Trophoblast cell (in vitro differentiated cells and primary cell): ENCODE measurements around the gene ACIN1.

Experiments
- DNase-seq, 2 donors: peaks; one replicate each; pipeline ENCODE4 v3.0.0-alpha.2; 2016
- H2AFZ ChIP-seq: 2 replicates; pipeline ENCODE4 v1.6.1; 2013; ENCODE audit warnings: low read length, moderate library complexity, mild to moderate bottlenecking; ENCODE audit not compliant: insufficient read depth, poor library complexity
- H2AK5ac ChIP-seq: 2 replicates; pipeline ENCODE4 v1.6.1; 2013; ENCODE audit warnings: mild to moderate bottlenecking, low read length
- H2BK120ac ChIP-seq: 2 replicates; pipeline ENCODE4 v1.6.1; 2013; ENCODE audit warnings: low read length, mild to moderate bottlenecking, moderate library complexity; ENCODE audit not compliant: insufficient read depth, poor library complexity
- H2BK12ac ChIP-seq: 2 replicates; pipeline ENCODE4 v1.6.1; 2013; ENCODE audit warnings: mild to moderate bottlenecking, low read length, moderate library complexity
- H2BK5ac ChIP-seq: 2 replicates; pipeline ENCODE4 v1.6.1; 2013; ENCODE audit warnings: low read length, low read depth, moderate library complexity, mild to moderate bottlenecking; ENCODE audit not compliant: poor library complexity
- H3K14ac ChIP-seq: 2 replicates; pipeline ENCODE4 v1.6.1; 2013; ENCODE audit warnings: mild to moderate bottlenecking, low read length
- H3K18ac ChIP-seq: 2 replicates; pipeline ENCODE4 v1.6.1; 2013; ENCODE audit warnings: mild to moderate bottlenecking, low read length
- H3K23ac ChIP-seq: 2 replicates; pipeline ENCODE4 v1.6.1; 2013; ENCODE audit warnings: low read length
- H3K27ac ChIP-seq: 2 replicates; pipeline ENCODE4 v1.5.1; 2013; ENCODE audit warnings: low read depth, mild to moderate bottlenecking, inconsistent platforms, low read length, moderate library complexity
- H3K27me3 ChIP-seq: 2 replicates; pipeline ENCODE4 v1.6.1; 2013; ENCODE audit warnings: inconsistent platforms, mild to moderate bottlenecking, low read length, moderate library complexity; ENCODE audit not compliant: insufficient read depth
- H3K36me3 ChIP-seq, 2 experiments: 1 replicate in 1 of 2; 2 replicates in 1 of 2; pipeline ENCODE4 v1.6.1; 2013; ENCODE audit warnings: low read length in 2 of 2, mild to moderate bottlenecking in 2 of 2, moderate library complexity in 1 of 2; ENCODE audit not compliant: insufficient read depth in 2 of 2, control insufficient read depth in 1 of 2
- H3K4ac ChIP-seq: 2 replicates; pipeline ENCODE4 v1.6.1; 2013; ENCODE audit warnings: low read depth, mild to moderate bottlenecking, low read length, moderate library complexity
- H3K4me1 ChIP-seq, 2 experiments: 1 replicate in 1 of 2; 2 replicates in 1 of 2; pipeline ENCODE4 v1.6.1; 2013; ENCODE audit warnings: low read length in 2 of 2, mild to moderate bottlenecking in 2 of 2, moderate library complexity in 1 of 2; ENCODE audit not compliant: insufficient read depth in 2 of 2, control insufficient read depth in 1 of 2
- H3K4me2 ChIP-seq: 2 replicates; pipeline ENCODE4 v1.6.1; 2013; ENCODE audit warnings: inconsistent platforms, mild to moderate bottlenecking, low read length, moderate library complexity
- H3K4me3 ChIP-seq: 2 replicates; pipeline ENCODE4 v1.5.1; 2013; ENCODE audit warnings: mild to moderate bottlenecking, low read depth, low read length, inconsistent platforms
- H3K79me1 ChIP-seq: one replicate; pipeline ENCODE4 v1.6.1; 2013; ENCODE audit warnings: low read length
- H3K79me2 ChIP-seq: 2 replicates; pipeline ENCODE4 v1.6.1; 2013; ENCODE audit warnings: low read length, mild to moderate bottlenecking; ENCODE audit not compliant: control insufficient read depth, insufficient read depth, poor library complexity
- H3K9ac ChIP-seq: 2 replicates; pipeline ENCODE4 v1.6.1; 2013; ENCODE audit warnings: mild to moderate bottlenecking, low read length
- H3K9me3 ChIP-seq: 2 replicates; pipeline ENCODE4 v1.6.1; 2013; ENCODE audit warnings: low read depth, mild to moderate bottlenecking, control low read depth, inconsistent platforms, low read length; ENCODE audit not compliant: insufficient read depth
- H4K12ac ChIP-seq: 2 replicates; pipeline ENCODE4 v1.6.1; 2013; ENCODE audit warnings: low read depth, mild to moderate bottlenecking, low read length, moderate library complexity
- H4K8ac ChIP-seq: 2 replicates; pipeline ENCODE4 v1.6.1; 2013; ENCODE audit warnings: low read depth, mild to moderate bottlenecking, low read length, moderate library complexity
- H4K91ac ChIP-seq: one replicate; pipeline ENCODE4 v1.6.1; 2013; ENCODE audit warnings: low read depth, mild to moderate bottlenecking, low read length, moderate library complexity
- WGBS: extraction: QIAGEN DNeasy Blood & Tissue Kit; methylation state at CpG from one replicate; pipeline ENCODE4 v1.1.7; 2013; ENCODE audit warnings: missing lambda C conversion rate; ENCODE audit not compliant: insufficient read length, insufficient coverage; ENCODE audit errors: extremely low coverage; 5-methylcytosine and 5-hydroxymethylcytosine counted together

The ACIN1 gene

GRCh38 chr14:23129759-23130316, 34.9 kb upstream of the ACIN1 start:
- Histone ChIP-seq H3K79me1 (no peaks in the 10 kb centered on the region), H3K18ac (no peak overlapping the region), H3K27ac (no peak overlapping the region), H3K4me1 (no peaks in the 10 kb centered on the region), H2AFZ (no peak overlapping the region), H2AK5ac (no peak overlapping the region), H4K12ac (no peak overlapping the region), H3K23ac (no peak overlapping the region), H3K14ac (no peak overlapping the region), H3K4me3 (no peak overlapping the region), H3K27me3 (no peaks in the 10 kb centered on the region), H4K8ac (no peak overlapping the region), H2BK120ac (no peak overlapping the region), H3K9me3 (no peaks in the 10 kb centered on the region), H2BK12ac (no peak overlapping the region), H2BK5ac (no peak overlapping the region), H3K4me2 (no peak overlapping the region), H3K9ac (no peak overlapping the region), H4K91ac (no peak overlapping the region), H3K79me2 (no peaks in the 10 kb centered on the region), H3K36me3 (peaks cover 26 to 27% of the 10 kb centered on the region in 2 experiments), H3K4ac (no peak overlapping the region)
- peak; percentile 61 to 76 for DNase-seq
- no CpG with 5 or more reads among the region's 7 CpGs for WGBS

GRCh38 chr14:23128969-23129758, 34.2 kb upstream of the ACIN1 start:
- H4K91ac ChIP-seq: no peak overlapping the region
- H2AFZ ChIP-seq: no peak overlapping the region
- H3K36me3 ChIP-seq: peaks cover 26 to 27% of the 10 kb centered on the region in 2 experiments
- no peak overlapping the region for H3K23ac ChIP-seq
- H3K9me3 ChIP-seq: no peaks in the 10 kb centered on the region
- no peak overlapping the region for H2BK5ac ChIP-seq
- H3K27ac ChIP-seq: no peak overlapping the region
- H3K4ac ChIP-seq: no peak overlapping the region
- no peaks in the 10 kb centered on the region for H3K4me1 ChIP-seq
- H2BK12ac ChIP-seq: no peak overlapping the region
- H4K12ac ChIP-seq: no peak overlapping the region
- no peak overlapping the region for H3K18ac ChIP-seq
- no peaks in the 10 kb centered on the region for H3K79me2 ChIP-seq
- no peak overlapping the region for H3K4me2 ChIP-seq
- H3K4me3 ChIP-seq: no peak overlapping the region
- H2AK5ac ChIP-seq: no peak overlapping the region
- no peak overlapping the region for H2BK120ac ChIP-seq
- no CpG with 5 or more reads among the region's 7 CpGs for WGBS
- no peaks in the 10 kb centered on the region for H3K79me1 ChIP-seq
- no peaks in the 10 kb centered on the region for H3K27me3 ChIP-seq
- no peak overlapping the region for H3K14ac ChIP-seq
- no peak for DNase-seq
- no peak overlapping the region for H3K9ac ChIP-seq
- no peak overlapping the region for H4K8ac ChIP-seq

DNA sequence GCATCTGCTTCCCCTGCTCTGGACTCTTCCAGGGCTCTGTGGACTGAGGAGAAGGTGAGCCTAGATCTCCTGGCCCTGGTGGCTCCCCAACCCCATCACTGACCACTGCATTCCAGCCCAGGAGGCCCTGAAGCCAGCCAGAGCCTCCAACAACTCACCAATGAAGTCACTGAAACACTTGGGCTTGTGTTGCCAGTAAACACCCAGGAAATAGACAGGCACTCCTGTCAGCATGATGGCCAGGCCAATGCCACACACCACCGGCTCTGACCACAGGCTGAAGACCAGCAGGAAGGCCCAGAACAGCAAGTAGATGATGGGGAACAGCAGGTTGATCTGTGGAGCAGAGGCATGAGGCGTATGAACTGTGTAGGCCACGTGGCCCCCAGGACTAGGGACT, 32.9 kb upstream of the ACIN1 start:
- Histone ChIP-seq H3K4me1 (no peaks in the 10 kb centered on the region), H2AFZ (no peak overlapping the region), H4K12ac (peak overlapping the region; percentile 12), H2BK5ac (no peak overlapping the region), H4K91ac (no peak overlapping the region), H3K23ac (no peak overlapping the region), H2AK5ac (no peak overlapping the region), H3K4ac (no peak overlapping the region), H3K36me3 (peaks cover 26 to 27% of the 10 kb centered on the region in 2 experiments), H2BK120ac (no peak overlapping the region), H3K27ac (no peak overlapping the region), H3K4me2 (no peak overlapping the region), H3K18ac (no peak overlapping the region), H3K79me1 (no peaks in the 10 kb centered on the region), H4K8ac (no peak overlapping the region), H2BK12ac (no peak overlapping the region), H3K9me3 (no peaks in the 10 kb centered on the region), H3K79me2 (no peaks in the 10 kb centered on the region), H3K4me3 (no peak overlapping the region), H3K27me3 (no peaks in the 10 kb centered on the region), H3K14ac (no peak overlapping the region), H3K9ac (no peak overlapping the region)
- no peak for DNase-seq
- no CpG with 5 or more reads among the region's 3 CpGs for WGBS

- DNase-seq: no peak
- no peaks in the 10 kb centered on the region for H3K79me1 ChIP-seq
- no peak overlapping the region for H3K27ac ChIP-seq
- H3K14ac ChIP-seq: no peak overlapping the region
- H2BK12ac ChIP-seq: no peak overlapping the region
- no peaks in the 10 kb centered on the region for H3K4me1 ChIP-seq
- no CpG with 5 or more reads among the region's 8 CpGs for WGBS
- H3K9me3 ChIP-seq: no peaks in the 10 kb centered on the region
- H3K36me3 ChIP-seq: peaks cover 25 to 26% of the 10 kb centered on the region in 2 experiments
- no peak overlapping the region for H2BK120ac ChIP-seq
- no peak overlapping the region for H2AFZ ChIP-seq
- no peak overlapping the region for H3K4ac ChIP-seq
- no peak overlapping the region for H2AK5ac ChIP-seq
- H3K79me2 ChIP-seq: no peaks in the 10 kb centered on the region
- H3K9ac ChIP-seq: no peak overlapping the region
- peak overlapping the region; percentile 43 for H3K4me3 ChIP-seq
- no peak overlapping the region for H2BK5ac ChIP-seq
- no peak overlapping the region for H3K4me2 ChIP-seq
- no peak overlapping the region for H4K12ac ChIP-seq
- no peak overlapping the region for H3K23ac ChIP-seq
- H3K27me3 ChIP-seq: no peaks in the 10 kb centered on the region
- H4K8ac ChIP-seq: no peak overlapping the region
- no peak overlapping the region for H3K18ac ChIP-seq
- H4K91ac ChIP-seq: no peak overlapping the region
These were observed 31.8 kb upstream of the ACIN1 start for GRCh38 chr14:23126548-23127278.
